ENCODE data around the gene BDP1. TPM values are rescaled to one million over a fixed set of nuclear protein-coding genes. Genes with fewer than 3 reads are reported as not detected.
"Not testable (repeated sequence)": the region's sequence is repeated elsewhere in the genome, so short reads cannot be mapped to it uniquely, and the experiment has no call there.

Gene BDP1
- total RNA-seq (10 to 100 TPM; 34.6 to 47.3 TPM), polyA plus RNA-seq (ENCODE audit: insufficient read depth, low read depth, low replicate concordance) (7.5 TPM)
- long read RNA-seq, donor 1, transcript BDP1-203 (6 exons, 3,403 nt), result major isoform, 9 of 9 reads
- long read RNA-seq, donor 1, partial matches to known transcripts, result 0 of 9 reads
- long read RNA-seq, donor 1, other reads (novel, unspliced or antisense), result 0 of 9 reads
- long read RNA-seq, donor 2, partial matches to known transcripts, result 6 of 6 reads
- long read RNA-seq, donor 2, other reads (novel, unspliced or antisense), result 0 of 6 reads

DNA sequence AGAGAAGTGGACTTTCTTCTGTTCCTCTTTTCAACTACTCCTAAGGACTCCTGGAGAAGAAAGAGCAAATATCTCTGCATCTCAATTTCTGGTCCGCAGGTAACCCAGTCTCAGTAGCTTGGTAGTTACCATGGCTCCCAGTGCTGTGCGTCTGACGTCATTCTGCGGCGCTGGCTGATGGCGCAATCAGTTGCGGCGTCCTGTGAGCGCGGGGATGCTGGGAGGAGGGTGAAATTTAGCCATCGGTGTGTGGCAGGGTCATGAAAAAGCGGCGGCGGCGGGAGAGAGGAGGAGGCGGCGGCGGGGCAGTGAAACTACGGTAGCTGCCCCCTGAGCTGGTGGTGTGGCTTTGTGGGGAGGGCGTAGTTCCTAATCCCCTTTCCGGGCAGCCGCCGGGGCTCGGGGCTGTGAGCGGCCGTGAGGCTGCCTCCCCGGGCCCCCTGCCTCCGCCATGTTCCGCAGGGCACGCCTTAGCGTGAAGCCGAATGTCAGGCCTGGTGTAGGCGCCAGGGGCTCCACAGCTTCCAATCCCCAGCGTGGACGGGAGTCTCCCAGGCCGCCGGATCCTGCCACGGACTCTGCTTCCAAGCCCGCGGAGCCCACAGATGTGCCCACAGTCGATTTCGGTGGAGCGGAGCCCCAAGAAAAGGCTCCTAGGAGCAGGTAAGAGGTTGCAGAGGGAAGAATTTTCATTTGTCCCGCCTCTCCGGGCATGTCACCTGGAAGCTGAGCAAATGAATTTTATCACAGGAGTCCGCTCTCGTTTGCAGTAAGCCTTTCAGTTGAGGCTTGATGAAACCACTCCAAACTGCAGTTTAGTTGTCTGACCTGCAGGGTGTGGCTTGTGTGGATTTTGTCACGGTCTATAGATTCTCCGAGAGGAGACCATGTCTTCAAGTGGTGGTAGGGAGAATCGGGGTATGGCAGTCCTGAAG, at the start of gene BDP1:
TSS of gene BDP1 (plus strand) at position 225 of the 935 bp plus-strand sequence. CDS start at position 452, 227 bp downstream.
- peak within 1 kb of the TSS; percentile 80 to 91 for H3K4me3 ChIP-seq
- intact Hi-C loops (cut with DNase I; ENCODE audit: low total_unique reads), result no loop called here
- no peaks in the 10 kb centered on the region for H3K36me3 ChIP-seq (ENCODE audit: low read depth, missing control alignments)
- 0 to 1% methylated on average over 33 to 50 of the region's 50 CpGs for WGBS, 2 donors
- H3K27me3 ChIP-seq, result no peaks in the 10 kb centered on the region
- peak within 1 kb of the TSS; percentile 88 to 91 for H3K27ac ChIP-seq
- H3K4me1 ChIP-seq, result peaks cover 6% of the 10 kb centered on the region
- peak; percentile 99 for DNase-seq
- TF ChIP-seq POLR2A (IDR thresholded peaks at IDR 0.05), result no peak
- TF ChIP-seq CTCF (IDR thresholded peaks at IDR 0.05), result peak in 1 of 3 experiments; percentile 18
- no peaks in the 10 kb centered on the region for H3K9me3 ChIP-seq

DNA sequence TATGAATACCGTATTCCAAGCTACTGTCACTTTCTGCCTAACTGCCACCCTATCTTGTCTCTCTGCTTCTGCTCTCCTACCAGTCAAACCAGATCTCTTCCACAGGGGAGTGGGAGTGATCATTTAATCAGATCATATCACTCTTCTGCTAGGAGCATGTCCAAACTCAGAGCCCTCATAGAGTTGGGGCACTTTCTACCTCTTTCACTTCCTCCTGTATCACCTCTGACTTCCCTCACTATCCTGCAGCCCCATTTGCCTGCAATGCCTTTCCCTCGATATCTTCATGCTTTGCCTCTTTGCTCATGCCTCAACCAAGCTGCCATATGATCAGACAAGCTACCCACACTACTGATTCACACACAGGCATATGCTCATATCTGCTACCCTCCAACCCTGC, 45.4 kb upstream of the BDP1 start:
- 76 to 86% methylated on average over 2 of the region's 2 CpGs for whole genome bisulfite sequencing, 2 donors
- H3K4me1 ChIP-seq; H3K27ac ChIP-seq; H3K36me3 ChIP-seq (ENCODE audit: low read depth, missing control alignments); H3K9me3 ChIP-seq; H3K27me3 ChIP-seq; DNase-seq; H3K4me3 ChIP-seq; intact Hi-C loops (cut with DNase I; ENCODE audit: low total_unique reads): not testable (repeated sequence)

DNA sequence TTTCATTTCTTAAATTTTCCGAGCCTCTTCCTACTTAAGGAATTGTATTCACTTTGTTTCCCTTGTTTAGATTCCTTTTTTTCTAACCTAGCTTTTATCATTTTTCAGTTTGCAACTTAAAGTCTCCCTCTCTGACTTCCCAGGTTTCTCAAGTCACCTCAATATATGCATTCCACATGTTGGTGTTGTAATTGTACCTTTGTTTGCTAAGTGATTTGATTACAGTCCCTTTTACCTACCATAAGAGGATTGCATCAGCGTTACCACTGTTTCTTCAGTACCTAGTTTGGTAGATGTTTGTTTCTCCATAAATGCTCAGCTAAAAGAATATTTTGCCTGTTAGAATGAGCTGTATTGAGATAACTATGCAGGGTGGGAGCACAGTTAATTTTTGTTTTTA, 39.8 kb upstream of the BDP1 start:
- H3K36me3 ChIP-seq (ENCODE audit: low read depth, missing control alignments); H3K27me3 ChIP-seq; intact Hi-C loops (cut with DNase I; ENCODE audit: low total_unique reads); H3K9me3 ChIP-seq; H3K4me1 ChIP-seq; H3K27ac ChIP-seq; DNase-seq; H3K4me3 ChIP-seq: not testable (repeated sequence)
- WGBS, 2 donors, result 82% methylated on average over 1 to 2 of the region's 2 CpGs

DNA sequence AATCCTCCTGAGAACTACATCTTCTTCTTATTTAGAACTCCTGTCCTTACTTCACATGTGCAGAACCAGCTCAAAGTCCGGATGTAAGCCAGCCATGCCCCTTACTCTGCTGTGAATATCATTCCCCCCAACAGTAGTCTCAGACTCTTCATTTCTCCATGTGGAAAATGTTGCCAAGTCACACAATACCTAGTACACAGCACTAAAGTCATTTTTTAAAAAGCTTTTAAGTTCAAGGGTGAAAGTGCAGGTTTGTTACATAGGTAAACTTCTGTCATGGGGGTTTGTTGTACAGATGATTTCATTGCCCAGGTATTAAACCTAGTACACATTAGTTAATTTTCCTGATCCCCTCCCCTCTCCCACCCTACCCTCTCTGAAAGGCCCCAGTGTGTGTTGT, 37.4 kb upstream of the BDP1 start:
- H3K4me1 ChIP-seq; DNase-seq; H3K36me3 ChIP-seq (ENCODE audit: low read depth, missing control alignments); H3K4me3 ChIP-seq; intact Hi-C loops (cut with DNase I; ENCODE audit: low total_unique reads); H3K27me3 ChIP-seq; H3K27ac ChIP-seq; H3K9me3 ChIP-seq: not testable (repeated sequence)
- WGBS, 2 donors, result 89 to 93% methylated on average over 1 of the region's 1 CpG

- DNase-seq; H3K4me3 ChIP-seq; H3K4me1 ChIP-seq; H3K9me3 ChIP-seq; H3K27me3 ChIP-seq; H3K36me3 ChIP-seq (ENCODE audit: low read depth, missing control alignments); H3K27ac ChIP-seq; intact Hi-C loops (cut with DNase I; ENCODE audit: low total_unique reads): not testable (repeated sequence)
- 45 to 80% methylated on average over 1 of the region's 1 CpG for WGBS, 2 donors
Observed at GRCh38 chr5:71421278-71421677, 34.2 kb upstream of the BDP1 start.

DNA sequence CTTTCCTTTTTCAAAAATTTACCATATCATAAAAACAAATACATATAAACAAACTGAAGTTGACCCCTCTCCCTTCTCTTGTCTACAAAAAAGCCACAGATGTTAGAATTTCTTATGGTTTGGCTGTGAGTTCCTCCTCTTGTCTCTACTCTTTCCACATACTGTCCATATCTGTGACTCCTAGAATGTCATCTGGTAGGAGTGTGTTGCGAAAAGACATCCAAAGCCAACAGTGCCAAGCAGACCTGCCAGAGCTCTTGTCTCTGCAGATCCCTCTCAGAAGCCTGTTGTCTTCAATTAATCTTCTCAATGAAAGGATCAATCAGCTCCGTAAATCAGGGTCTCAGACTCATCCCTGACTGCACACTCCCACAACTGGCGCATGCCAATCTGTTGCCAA, 31.6 kb upstream of the BDP1 start:
- H3K4me1 ChIP-seq; intact Hi-C loops (cut with DNase I; ENCODE audit: low total_unique reads); H3K36me3 ChIP-seq (ENCODE audit: low read depth, missing control alignments); H3K27ac ChIP-seq; H3K27me3 ChIP-seq; DNase-seq; H3K9me3 ChIP-seq; H3K4me3 ChIP-seq: not testable (repeated sequence)
- whole genome bisulfite sequencing, 2 donors, result 80 to 88% methylated on average over 3 of the region's 3 CpGs

DNA sequence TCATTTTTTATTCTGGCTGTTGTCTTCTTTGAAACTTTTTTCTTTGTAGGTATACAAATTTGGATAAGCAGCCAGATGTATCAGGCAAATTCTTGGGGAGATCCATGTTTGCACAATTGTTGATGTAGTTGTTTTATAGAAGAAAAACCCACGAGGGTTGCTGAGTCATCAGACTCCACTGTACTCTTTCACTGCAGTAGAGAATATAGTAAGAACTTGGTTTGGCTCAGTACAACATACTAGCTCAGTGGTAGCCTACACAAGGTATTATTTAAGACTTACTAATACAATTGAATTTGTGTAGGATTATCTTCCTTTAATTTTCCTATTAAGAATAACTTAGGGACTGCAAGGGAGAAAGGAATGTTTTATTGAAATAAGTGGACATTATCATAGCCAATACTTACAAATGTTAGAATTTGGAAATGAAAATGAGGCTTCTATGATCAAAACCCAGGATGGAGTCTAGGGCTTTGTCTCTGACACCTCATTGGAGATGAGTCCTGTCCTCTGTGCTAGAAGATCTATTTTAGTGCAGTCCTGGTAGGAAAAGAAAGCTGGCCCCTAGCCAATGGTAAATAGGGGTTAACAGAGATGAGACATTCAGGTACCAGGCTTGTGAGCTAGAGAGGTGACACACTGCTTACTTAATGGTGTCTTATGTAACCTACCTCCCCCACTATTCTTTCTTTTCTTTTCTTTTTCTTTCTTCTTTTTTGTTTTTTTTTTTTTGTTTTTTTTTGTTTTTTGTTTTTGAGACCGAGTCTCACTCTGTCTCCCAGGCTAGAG, 28.6 kb upstream of the BDP1 start:
- H3K27ac ChIP-seq; H3K4me1 ChIP-seq; H3K36me3 ChIP-seq (ENCODE audit: low read depth, missing control alignments); intact Hi-C loops (cut with DNase I; ENCODE audit: low total_unique reads); DNase-seq; H3K9me3 ChIP-seq; H3K4me3 ChIP-seq; H3K27me3 ChIP-seq: not testable (repeated sequence)
- WGBS, 2 donors, result 68 to 69% methylated on average over 2 of the region's 2 CpGs

DNA sequence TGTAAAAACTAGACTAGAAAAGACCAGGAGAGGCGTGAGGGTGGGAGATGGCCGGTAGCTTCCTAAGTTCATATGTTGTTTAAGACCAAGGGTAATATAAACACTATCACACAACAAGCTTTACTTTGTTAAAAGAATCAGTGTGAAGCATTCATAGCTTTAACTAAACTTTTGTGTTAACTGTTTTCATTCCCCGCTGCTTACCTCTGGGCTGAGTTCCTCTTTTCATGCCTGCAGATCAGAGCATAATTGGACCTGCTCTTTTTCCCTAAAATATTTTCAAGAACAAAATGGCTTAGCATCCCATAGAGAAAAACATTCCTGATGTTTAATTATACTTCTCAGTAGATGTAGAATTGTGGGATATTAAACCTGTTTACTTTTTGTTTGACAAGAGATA, 23.0 kb upstream of the BDP1 start:
- 85 to 91% methylated on average over 3 of the region's 3 CpGs for WGBS, 2 donors
- H3K27me3 ChIP-seq; H3K4me1 ChIP-seq; H3K4me3 ChIP-seq; H3K9me3 ChIP-seq; DNase-seq; H3K36me3 ChIP-seq (ENCODE audit: low read depth, missing control alignments); H3K27ac ChIP-seq; intact Hi-C loops (cut with DNase I; ENCODE audit: low total_unique reads): not testable (repeated sequence)

DNA sequence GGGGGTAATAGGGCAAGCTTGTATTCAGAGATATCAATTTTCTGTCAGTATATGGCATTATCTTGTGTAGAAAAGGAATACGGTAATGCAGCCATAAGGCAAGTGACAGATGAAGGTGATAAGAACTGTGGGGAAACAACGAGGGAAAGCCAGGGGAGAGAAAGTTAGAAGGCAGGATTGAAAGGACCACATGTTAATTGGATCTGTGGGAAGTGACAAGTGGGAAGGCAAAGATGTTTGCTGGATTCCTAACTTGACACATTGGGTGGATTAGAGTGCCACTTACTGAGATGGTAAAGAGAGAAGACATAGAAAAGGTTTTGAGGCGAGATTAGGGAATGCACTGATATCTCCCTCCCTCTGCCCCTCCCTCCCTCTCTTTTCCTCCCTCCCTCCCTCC, 20.6 kb upstream of the BDP1 start:
- H3K4me3 ChIP-seq; H3K27me3 ChIP-seq; DNase-seq; H3K36me3 ChIP-seq (ENCODE audit: low read depth, missing control alignments); H3K9me3 ChIP-seq; intact Hi-C loops (cut with DNase I; ENCODE audit: low total_unique reads); H3K27ac ChIP-seq; H3K4me1 ChIP-seq: not testable (repeated sequence)
- WGBS, 2 donors, result 53 to 59% methylated on average over 3 of the region's 3 CpGs

- H3K27ac ChIP-seq; H3K4me3 ChIP-seq; H3K4me1 ChIP-seq; H3K27me3 ChIP-seq; DNase-seq; intact Hi-C loops (cut with DNase I; ENCODE audit: low total_unique reads); H3K9me3 ChIP-seq; H3K36me3 ChIP-seq (ENCODE audit: low read depth, missing control alignments): not testable (repeated sequence)
- 86 to 87% methylated on average over 1 of the region's 1 CpG for WGBS, 2 donors
Observed at GRCh38 chr5:71441564-71441963, 13.9 kb upstream of the BDP1 start.

Data from testis (tissue), 5 donors.